Midbrain (tissue), 1 donor: Measurements from ENCODE around the gene FALEC.
"Not testable (repeated sequence)": the region's sequence is repeated elsewhere in the genome, so short reads cannot be mapped to it uniquely, and the experiment has no call there.

Source experiments
- DNase-seq: peaks from one replicate; lab custom pipeline; 2025; lab: John Stamatoyannopoulos, UW

FALEC gene

DNA sequence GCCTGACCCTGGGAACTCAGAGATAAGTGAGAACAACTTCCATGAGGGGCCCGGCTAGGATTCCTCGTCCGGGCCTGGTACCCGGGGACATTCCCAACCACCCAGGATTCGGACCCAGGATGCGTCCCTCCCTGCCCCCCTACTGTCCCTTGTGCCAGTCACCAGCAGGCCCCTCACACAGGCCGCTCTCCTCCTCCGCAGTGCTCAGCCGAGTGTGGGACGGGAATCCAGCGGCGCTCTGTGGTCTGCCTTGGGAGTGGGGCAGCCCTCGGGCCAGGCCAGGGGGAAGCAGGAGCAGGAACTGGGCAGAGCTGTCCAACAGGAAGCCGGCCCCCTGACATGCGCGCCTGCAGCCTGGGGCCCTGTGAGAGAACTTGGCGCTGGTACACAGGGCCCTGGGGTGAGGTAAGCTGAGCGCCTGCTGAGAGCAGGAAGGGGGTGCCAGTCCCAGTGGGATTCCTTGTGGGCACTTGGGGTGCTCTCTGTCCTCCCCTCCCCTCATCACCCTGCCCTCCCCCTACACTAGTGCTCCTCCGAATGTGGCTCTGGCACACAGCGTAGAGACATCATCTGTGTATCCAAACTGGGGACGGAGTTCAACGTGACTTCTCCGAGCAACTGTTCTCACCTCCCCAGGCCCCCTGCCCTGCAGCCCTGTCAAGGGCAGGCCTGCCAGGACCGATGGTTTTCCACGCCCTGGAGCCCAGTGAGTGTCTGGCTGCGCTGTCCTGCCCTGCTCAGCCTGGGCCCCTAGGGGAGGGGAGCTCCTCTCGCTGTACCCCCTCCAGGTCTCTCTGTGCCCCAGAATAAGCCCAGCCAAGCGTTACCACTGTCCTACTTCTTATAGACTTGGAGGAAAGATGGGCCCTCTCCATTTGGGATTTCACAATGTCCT is 43.5 kb downstream of the FALEC start:
- DNase-seq, result peak; percentile 28

DNA sequence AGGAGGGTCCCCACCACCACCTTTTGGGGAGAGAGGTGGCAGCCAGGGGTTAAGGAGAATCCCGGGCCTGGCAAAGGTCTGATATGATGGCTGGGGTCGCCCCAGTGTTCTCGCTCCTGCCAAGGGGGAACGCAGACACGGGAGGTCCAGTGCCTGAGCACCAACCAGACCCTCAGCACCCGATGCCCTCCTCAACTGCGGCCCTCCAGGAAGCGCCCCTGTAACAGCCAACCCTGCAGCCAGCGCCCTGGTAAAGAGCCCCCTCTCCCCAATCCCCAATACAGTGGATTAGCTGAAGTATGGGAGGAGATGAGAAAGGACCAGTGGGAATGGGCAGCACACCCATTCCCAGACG is 44.1 kb downstream of the FALEC start:
- DNase-seq, result no peak

DNA sequence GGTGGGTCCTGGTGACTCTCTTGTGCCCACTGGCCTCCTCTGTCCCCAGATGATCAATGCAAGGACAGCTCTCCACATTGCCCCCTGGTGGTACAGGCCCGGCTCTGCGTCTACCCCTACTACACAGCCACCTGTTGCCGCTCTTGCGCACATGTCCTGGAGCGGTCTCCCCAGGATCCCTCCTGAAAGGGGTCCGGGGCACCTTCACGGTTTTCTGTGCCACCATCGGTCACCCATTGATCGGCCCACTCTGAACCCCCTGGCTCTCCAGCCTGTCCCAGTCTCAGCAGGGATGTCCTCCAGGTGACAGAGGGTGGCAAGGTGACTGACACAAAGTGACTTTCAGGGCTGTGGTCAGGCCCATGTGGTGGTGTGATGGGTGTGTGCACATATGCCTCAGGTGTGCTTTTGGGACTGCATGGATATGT is 44.5 kb downstream of the FALEC start:
- peak; percentile 58 for DNase-seq

DNA sequence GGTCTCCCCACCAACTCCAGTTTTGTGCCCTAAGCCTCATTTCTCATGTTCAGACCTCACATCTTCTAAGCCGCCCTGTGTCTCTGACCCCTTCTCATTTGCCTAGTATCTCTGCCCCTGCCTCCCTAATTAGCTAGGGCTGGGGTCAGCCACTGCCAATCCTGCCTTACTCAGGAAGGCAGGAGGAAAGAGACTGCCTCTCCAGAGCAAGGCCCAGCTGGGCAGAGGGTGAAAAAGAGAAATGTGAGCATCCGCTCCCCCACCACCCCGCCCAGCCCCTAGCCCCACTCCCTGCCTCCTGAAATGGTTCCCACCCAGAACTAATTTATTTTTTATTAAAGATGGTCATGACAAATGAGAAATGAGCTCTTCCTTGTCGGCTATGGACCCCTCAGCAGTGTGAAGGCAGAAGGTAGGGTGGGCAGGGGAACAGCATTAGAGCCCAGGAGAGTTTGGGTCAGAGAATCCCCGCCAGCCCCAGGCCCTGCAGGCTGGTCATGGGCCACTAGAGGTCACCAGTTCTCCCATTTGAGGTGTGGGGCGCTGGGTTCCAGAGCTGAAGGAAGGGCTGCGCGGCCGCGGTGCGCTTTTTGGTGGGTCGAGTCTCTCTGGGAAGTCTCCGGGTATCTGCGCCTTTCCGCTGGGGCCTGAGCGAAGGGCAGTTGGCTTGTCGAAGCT is 45.2 kb downstream of the FALEC start:
- peak; percentile 85 for DNase-seq

DNA sequence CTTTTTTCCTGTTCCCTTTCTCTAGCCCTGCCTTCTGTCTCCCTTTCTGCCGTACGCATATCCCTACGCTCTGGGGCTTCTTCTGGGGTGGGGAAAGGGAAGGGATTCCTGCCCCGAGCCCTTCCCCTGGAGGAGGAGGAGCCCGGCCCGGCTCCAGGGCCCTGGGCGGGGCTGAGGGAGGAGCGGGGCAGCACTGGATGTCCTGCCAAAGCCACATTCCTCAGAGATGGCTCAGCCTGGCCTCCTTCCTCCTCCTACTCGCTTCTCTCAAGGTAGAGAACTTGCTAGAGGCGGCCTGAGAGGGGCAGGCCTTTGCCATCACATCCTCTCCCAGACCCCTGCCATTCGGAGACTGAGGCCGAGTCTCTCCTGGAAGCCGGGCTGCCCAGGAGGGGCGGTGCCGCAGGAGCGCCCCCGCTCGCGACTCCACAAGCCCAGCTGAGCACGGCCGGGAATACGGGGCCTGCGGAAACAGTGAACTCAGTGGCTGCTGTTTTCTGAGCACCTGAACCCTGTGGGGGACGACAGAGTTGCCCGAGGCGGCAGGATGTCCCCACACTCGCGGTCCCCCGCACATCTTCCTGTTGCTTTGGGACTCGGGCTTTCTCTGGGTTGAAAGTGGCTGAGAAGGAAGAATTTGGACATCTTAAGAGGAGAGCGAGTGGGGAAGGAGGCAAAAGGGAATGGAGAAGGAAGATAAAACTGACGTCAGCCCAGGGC is 45.9 kb downstream of the FALEC start:
- DNase-seq, result peak; percentile 85

DNA sequence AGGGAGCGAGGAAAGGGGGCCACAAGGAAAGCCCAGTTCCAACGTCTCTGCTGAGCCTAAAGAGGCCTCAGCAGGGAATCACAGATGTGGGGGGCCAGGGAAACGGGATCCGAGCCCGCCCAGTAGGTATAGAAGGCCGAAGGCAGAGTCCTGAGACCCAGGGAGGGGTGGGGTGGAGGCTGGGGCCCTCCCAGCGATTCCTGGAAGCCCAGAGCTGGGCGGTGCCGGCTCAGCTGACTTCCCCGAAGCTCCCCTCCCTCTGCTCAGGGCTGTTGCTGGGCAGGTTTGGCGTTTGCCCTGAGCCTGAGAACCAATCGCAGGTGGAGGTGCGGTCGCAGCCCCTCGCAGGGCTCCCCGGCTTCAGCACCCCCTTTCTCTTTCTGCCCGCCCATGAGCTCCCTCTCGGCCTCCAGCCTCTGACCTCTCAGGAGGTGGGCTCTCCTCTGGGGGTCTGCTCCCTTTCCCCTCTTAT is 46.5 kb downstream of the FALEC start:
- peak; percentile 70 for DNase-seq

DNA sequence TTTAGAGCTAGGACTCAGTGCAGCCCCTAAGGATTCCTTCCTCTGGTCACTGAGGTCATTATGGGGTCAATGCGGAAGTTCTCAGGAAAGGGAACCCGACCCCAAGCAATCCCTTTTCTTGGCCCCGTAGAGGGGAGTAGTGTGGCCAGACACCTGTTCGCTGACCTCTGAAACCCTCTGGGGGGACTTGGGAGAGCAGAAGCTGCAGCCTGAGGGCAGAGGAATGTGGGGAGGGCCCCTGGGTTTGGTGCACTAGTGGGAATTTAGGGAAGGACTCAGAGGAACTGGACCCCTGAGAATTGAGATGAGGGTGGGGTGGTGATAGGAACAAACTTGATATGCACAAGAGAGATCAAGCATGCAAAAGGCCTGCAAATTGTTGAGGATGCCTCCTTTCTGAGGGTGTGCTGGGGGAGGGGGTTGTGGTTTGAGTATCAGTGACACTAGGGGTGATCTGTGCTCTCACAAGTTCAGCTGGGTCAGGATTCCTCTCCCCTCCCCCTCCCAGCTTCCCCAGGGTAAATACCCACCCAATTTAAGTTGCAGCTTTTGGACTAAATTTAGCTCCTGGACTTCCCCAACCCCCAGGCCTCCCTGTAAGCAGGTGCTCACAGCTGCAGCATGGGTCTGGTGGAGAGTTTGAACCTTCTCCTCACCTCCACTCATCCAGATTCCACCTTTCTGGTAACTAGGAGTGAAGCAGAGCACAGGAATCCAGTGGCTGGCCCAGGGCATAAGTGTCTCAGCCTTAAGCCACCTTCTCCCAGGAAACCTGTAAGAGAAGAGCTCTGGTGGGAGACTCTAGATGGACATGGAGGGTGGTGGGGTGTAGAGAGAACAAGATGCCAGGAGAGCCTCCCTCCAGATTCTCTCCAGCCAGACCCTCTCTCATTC is 47.1 kb downstream of the FALEC start:
- DNase-seq, result no peak

DNA sequence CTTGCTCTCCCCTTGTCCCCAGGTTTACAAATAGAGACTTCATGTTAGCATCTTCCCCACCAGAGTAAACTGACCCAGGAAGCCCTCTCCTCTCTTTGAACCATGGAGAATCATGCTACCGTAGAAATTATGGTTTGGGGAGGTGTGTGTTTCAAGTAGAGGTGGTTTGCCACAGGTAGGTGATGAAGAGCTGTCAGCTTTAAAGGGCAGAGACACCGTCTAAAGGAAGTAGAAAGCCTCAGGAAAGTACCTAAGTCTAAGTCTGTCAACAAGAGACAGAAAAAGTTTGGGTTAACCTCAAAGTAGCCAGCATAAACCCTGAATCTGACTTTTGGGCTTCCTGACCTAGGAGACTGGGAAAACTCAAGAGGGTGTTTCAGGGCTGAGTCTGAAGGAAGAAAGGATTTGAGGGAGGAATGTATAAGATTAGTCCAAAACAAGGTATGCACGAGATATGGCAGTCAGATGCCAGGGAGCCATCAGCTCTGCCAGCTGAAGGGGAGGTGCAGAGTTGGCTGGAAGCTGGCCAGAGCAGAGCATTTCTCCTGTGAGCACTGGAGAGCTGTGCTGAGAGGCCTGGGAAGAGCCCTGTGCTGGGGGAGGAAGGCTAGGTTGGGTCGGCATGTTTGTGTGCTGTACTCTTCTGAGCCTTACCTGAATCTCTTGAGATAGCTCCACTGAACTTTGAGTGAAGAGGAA is 47.9 kb downstream of the FALEC start:
- no peak for DNase-seq

DNA sequence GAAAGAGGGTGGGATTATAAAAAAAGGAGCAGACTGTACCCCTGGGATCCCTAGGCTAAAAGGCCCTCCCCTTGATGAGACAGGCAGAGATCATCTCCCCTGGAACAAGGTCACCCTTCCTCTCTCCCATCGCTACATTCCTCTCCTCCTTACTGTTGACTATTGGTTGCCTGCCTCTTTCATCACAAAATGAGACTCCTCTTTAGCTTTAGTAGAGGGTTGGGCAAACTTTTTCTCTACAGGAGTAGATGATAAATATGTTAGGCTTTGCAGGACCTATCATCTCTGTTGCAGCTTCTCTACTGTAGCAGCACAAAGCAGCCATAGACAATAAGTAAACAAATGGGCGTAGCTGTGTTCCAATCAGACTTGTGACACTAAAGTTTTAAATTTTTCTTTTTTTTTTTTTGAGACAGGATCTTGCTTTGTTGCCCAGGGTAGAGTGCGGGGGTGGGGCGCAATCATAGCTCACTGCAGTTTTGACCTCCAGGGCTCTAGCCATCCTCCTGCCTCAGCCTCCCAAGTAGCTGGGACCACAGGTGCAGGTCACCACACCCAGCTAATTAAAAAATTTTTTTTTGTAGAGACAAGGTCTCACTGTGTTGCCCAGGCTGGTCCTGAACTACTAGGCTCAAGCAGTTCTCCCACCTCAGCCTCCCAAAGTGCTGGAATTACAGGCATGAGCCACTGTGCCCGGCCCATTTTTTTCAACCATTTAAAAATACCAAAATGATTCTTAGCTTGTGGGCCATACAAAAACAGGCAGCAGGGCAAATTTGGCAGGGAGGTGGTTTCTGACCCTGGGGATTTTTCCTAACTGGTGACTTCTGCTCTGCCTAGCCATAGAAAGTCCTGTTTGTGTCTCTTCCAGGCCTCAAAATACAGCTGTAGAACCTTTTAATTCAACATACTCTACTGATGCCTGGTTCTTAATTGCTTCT is 48.8 kb downstream of the FALEC start:
- DNase-seq, result no peak

DNA sequence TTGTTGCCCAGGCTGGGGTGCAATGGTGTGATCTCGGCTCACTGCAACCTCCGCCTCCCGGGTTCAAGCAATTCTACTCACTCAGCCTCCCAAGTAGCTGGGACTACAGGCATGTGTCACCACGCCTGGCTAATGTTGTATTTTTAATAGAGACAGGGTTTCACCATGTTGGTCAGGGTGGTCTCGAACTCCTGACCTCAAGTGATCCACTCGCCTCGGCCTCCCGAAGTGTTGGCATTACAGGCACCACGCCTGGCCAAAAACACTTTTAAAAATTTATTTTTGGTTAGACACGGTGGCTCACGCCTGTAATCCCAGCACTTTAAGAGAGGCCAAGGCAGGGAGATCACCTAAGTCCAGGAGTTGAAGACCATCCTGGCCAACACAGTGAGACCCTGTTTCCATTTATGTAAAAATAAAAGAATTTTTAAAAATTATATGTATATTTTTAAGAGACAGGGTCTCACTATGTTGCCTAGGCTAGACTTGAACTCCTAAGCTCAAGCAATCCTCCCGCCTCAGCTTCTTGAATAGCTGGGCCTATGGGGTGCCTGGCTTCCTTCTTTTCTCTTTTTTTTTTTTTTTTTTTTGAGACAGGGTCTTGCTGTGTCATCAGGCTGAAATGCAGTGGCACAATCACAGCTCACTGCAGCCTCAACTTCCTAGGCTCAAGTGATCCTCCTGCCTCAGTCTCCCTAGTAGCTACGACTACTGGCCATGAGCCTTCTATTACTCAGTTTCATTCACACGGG is 49.9 kb downstream of the FALEC start:
- not testable (repeated sequence) for DNase-seq

DNA sequence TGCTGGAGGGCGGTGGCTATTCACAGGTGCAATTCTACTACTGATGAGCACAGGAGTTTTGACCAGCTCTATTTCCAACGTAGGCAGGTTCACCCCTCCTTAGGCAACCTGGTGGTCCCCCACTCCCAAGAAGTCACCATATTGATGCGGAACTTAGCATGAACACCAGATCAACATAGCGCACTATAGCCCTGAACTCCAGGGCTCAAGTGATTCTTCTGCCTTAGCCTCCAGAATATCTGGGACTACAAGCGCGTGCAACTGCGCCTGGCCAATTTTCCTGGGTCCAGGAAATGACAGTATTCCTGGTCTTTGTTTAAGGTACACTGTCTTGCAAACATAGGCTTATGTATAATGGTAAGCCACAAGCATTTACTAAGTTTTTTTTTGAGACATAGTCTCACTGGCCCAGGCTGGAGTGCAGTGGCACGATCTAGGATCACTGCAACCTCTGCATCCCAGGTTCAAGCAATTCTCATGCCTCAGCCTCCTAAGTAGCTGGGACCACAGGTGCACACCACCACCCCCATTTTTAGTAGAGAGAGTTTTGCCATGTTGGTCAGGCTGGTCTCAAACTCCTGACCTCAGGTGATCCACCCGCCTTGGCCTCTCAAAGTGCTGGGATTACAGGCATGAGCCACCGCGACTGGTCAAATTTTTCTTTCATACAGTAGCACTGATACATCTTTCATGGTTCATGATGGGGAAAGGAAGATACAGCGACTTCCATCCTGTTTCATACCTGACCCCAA is 51.2 kb downstream of the FALEC start:
- no peak for DNase-seq

DNA sequence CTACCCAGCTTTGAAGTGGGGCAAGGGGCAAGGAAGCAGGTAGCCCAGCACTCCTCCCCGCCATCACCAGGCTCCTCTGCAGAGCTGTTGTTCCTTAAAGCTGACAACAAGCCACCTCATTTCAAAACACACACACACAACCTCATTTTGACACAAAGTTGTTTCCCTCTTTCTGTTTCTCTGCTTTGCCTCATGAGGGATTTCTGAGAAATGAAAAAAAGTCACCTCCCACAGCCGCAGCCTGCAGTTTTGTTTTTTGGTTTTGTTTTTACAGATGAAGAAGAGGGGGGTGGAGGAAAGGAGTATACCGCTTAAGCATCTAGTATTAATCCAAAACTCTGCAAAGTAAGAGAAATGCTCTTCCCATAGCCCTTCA is 51.8 kb downstream of the FALEC start:
- DNase-seq, result peak; percentile 29

DNA sequence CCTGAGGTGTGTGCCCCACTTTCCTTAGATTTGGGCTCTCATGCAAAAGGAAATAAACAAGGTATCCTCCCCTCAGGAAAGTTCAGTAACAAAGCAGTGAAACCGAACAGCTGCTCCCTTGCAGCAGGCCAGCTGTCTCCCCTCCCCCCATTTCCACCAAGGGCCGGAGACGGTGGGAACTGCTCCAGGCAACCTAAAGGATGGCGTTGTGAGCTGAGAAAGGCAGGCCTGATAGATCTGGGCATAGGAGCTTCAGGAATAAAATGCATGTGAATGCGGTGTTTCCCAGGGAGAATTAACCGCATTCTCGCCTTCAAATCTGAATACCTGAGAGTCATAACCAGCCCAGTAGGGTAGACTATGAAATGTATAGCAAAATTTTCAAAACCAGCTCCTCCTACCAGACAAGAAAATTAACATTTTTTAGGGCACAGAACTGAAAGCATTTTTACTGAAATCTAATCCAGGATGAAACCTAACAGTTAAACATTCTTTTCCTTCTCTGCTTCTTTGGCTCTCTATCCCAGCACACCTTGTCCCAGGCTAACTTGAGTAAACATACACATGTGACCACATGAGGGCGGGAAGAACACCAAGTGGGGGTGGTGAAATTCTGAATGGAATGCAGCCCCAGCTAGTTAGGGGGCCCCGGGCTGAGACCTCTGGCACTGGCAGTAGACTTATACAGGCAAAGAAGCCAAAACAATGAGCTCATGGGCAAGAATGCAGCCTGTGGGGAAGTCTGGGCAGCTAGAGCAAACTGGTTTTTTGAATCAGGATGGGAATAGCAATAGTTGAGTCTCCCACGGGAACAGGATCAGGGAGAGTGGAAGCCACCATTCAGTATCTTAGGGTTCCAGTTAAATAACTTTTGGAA is 52.4 kb downstream of the FALEC start:
- peak; percentile 74 for DNase-seq

DNA sequence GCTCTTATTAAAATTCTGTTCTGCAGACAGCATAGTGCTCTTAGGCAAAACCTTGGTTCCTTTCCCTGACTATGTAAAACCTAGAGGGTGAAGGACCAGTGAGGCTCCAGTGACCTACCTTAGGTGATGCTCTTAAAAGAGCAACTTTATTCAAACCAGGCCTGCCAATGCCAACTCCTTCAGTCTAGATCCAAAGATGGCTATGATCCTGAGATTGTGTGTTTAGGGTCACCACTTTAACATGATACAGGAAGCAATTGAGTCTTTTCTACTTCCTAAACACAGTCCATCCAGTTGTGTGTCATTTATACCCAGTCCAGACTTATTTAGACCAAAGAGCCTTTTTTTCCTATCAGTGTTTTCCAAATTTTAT is 53.0 kb downstream of the FALEC start:
- DNase-seq, result peak; percentile 54

DNA sequence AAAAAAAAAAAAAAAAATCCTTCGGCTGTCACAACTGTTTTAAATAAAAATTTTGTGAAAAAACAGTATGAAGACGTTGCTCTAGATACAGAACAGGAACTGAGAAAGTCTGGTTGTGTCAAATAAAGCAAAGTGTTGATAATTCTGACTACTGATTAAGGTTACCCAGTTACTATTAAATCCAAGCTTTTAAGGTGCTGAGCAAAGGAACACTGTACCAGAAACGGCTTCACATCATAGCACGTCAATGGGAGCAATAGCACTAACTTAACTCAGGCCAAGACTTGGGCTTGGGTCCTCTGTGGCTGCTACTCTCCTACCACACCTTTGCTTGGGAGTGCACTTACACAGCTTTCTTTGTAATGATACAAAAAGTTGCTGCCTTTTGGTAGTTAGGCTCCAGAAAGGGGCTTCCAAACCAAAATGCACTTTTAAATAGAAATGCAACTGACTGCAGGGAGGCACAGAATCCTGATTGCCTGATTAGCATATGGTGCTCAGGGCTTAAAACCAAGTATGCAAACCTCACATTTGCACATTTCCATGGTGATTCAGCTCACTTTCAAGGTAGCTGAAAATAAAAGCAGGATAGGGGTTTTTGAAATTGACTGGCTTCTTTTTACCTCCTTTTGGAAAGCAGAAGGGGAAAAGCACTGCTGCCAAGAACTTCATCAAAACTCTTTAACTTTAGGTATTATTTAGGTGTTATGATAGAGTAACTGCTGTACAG is 57.5 kb downstream of the FALEC start:
- no peak for DNase-seq

DNA sequence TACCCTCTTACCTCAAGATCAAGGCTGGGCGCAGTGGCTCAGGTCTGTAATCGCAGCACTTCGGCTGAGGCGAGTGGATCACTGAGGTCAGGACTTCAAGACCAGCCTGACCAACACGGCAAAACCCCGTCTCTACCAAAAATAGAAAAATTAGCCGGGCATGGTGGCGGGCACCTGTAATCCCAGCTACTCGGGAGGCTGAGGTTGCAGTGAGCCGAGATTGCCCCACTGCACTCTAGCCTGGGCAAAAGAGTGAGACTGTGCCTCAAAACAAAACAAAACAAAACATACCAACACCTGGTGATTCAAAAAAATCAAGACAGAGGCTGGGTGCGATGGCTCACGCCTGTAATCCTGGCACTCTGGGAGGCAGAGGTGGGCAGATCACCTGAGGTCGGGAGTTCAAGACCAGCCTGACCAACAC is 58.1 kb downstream of the FALEC start:
- not testable (repeated sequence) for DNase-seq
